IMR-90 (cell line): ENCODE measurements around the gene OR13J1. TPM values are rescaled to one million over a fixed set of nuclear protein-coding genes. Genes with fewer than 3 reads are reported as not detected.
A peak's percentile ranks its signal among the peaks of the same experiment; 100 is the strongest.

ENCODE experiments used
- ATAC-seq: fragments of 200-7000 bp; cut with Tn5 transposase; 2 replicates; pipeline ENCODE4 v1.9.1; 2020; ENCODE audit warnings: low read depth, mild to moderate bottlenecking, moderate library complexity
- BruUV-seq: library from RNA; stranded (reverse); fragments of 400-500 nt; replicated peaks from 2 replicates; lab custom pipeline; 2021; lab: Mats Ljungman, UMichigan
- CTCF ChIA-PET: fragments of 300-600 bp; formaldehyde crosslinking; extraction: SDS; loops from one replicate; lab custom pipeline; 2021; ENCODE audit warnings: antibody characterized with exemption; lab: Yijun Ruan, JAX
- POLR2A ChIA-PET: fragments of 300-600 bp; sonication (Branson Sonifier 250); formaldehyde crosslinking; loops from one replicate; lab custom pipeline; 2022; ENCODE audit warnings: antibody characterized with exemption; ENCODE audit not compliant: unreplicated experiment; lab: Charles Lee
- DNase-seq: peaks from one replicate; pipeline ENCODE4 v3.0.0; 2013
- H2AFZ ChIP-seq: replicated peaks from 2 replicates; pipeline ENCODE3; 2013; ENCODE audit warnings: low read length, mild to moderate bottlenecking; ENCODE audit not compliant: poor library complexity
- H2AK5ac ChIP-seq: 2 replicates; pipeline ENCODE4 v1.6.1; 2013; ENCODE audit warnings: low read depth, low read length, inconsistent platforms
- H2AK9ac ChIP-seq: replicated peaks from 2 replicates; pipeline ENCODE3; 2013; ENCODE audit warnings: mild to moderate bottlenecking, low read depth, low read length, moderate library complexity; ENCODE audit not compliant: poor library complexity
- H2BK120ac ChIP-seq: 2 replicates; pipeline ENCODE4 v1.6.1; 2013; ENCODE audit warnings: low read depth, low read length, inconsistent platforms
- H2BK15ac ChIP-seq: 3 replicates; pipeline ENCODE4 v1.6.1; 2013; ENCODE audit warnings: low read depth, low read length, inconsistent platforms
- H2BK20ac ChIP-seq: 2 replicates; pipeline ENCODE4 v1.6.1; 2013; ENCODE audit warnings: low read depth, mild to moderate bottlenecking, inconsistent platforms, low read length, moderate library complexity
- H2BK5ac ChIP-seq: 2 replicates; pipeline ENCODE4 v1.6.1; 2013; ENCODE audit warnings: mild to moderate bottlenecking, low read depth, low read length, inconsistent platforms; ENCODE audit not compliant: poor library complexity, severe bottlenecking
- H3K14ac ChIP-seq: replicated peaks from 2 replicates; pipeline ENCODE4 v1.6.1; 2013; ENCODE audit warnings: low read depth, low read length, inconsistent platforms
- H3K18ac ChIP-seq: 2 replicates; pipeline ENCODE4 v1.6.1; 2013; ENCODE audit warnings: low read depth, low read length, control low read depth
- H3K23ac ChIP-seq: 2 replicates; pipeline ENCODE4 v1.6.1; 2013; ENCODE audit warnings: low read depth, low read length, inconsistent platforms
- H3K27ac ChIP-seq: 2 replicates; pipeline ENCODE4 v1.5.1; 2013; ENCODE audit warnings: mild to moderate bottlenecking, control low read depth, low read length; ENCODE audit not compliant: insufficient read depth
- H3K27me3 ChIP-seq: 2 replicates; pipeline ENCODE4 v1.6.1; 2013; ENCODE audit warnings: low read length; ENCODE audit not compliant: control insufficient read depth, insufficient read depth
- H3K36me3 ChIP-seq: 2 replicates; pipeline ENCODE4 v1.6.1; 2013; ENCODE audit warnings: low read length, mixed read lengths; ENCODE audit not compliant: control insufficient read depth, insufficient read depth
- H3K4ac ChIP-seq: 2 replicates; pipeline ENCODE4 v1.6.1; 2013; ENCODE audit warnings: low read depth, low read length, inconsistent platforms
- H3K4me1 ChIP-seq: 2 replicates; pipeline ENCODE4 v1.6.1; 2013; ENCODE audit warnings: low read length, mixed read lengths; ENCODE audit not compliant: control insufficient read depth, insufficient read depth
- H3K4me2 ChIP-seq: 2 replicates; pipeline ENCODE4 v1.6.1; 2013; ENCODE audit warnings: low read depth, mild to moderate bottlenecking, control low read depth, low read length, moderate library complexity
- H3K4me3 ChIP-seq: 2 replicates; pipeline ENCODE4 v1.5.1; 2013; ENCODE audit warnings: low read depth, mild to moderate bottlenecking, control low read depth, low read length, moderate library complexity; ENCODE audit not compliant: insufficient read depth
- H3K56ac ChIP-seq: 2 replicates; pipeline ENCODE4 v1.6.1; 2013; ENCODE audit warnings: low read length, inconsistent platforms; ENCODE audit not compliant: insufficient read depth; ENCODE audit errors: extremely low read depth
- H3K79me1 ChIP-seq, 2 experiments: 2 replicates each; pipeline ENCODE4 v1.6.1; 2013; ENCODE audit warnings: low read length in 2 of 2, inconsistent platforms in 1 of 2, low read depth in 1 of 2
- H3K9ac ChIP-seq: 2 replicates; pipeline ENCODE4 v1.6.1; 2013; ENCODE audit warnings: low read depth, low read length, control low read depth
- H3K9me1 ChIP-seq: 2 replicates; pipeline ENCODE4 v1.6.1; 2013; ENCODE audit warnings: low read length, inconsistent platforms; ENCODE audit not compliant: insufficient read depth
- H3K9me3 ChIP-seq: 2 replicates; pipeline ENCODE4 v1.6.1; 2013; ENCODE audit warnings: low read length; ENCODE audit not compliant: control insufficient read depth, insufficient read depth
- H4K20me1 ChIP-seq: 2 replicates; pipeline ENCODE4 v1.6.1; 2013; ENCODE audit warnings: low read length, inconsistent platforms; ENCODE audit not compliant: insufficient read depth
- H4K5ac ChIP-seq: 2 replicates; pipeline ENCODE4 v1.6.1; 2013; ENCODE audit warnings: mild to moderate bottlenecking, low read depth, low read length, control low read depth
- H4K8ac ChIP-seq, 2 experiments: 2 replicates each; pipeline ENCODE4 v1.6.1; 2013; ENCODE audit warnings: low read depth in 2 of 2, low read length in 2 of 2, control low read depth in 1 of 2, inconsistent platforms in 1 of 2
- H4K91ac ChIP-seq: 2 replicates; pipeline ENCODE4 v1.6.1; 2013; ENCODE audit warnings: low read depth, low read length, inconsistent platforms; ENCODE audit not compliant: insufficient read depth
- BHLHE40 ChIP-seq: fragments of 150-350 bp; IDR thresholded peaks from 2 replicates; pipeline ENCODE4 v1.6.1; 2016; ENCODE audit warnings: mild to moderate bottlenecking, low read depth, low read length
- CEBPB ChIP-seq: IDR thresholded peaks from 2 replicates; pipeline ENCODE4 v1.6.1; 2012; ENCODE audit warnings: low read depth, low read length, improper control_type of control experiment
- CHD1 ChIP-seq: IDR thresholded peaks from 2 replicates; pipeline ENCODE4 v1.6.1; 2012; ENCODE audit warnings: low read depth, low read length, improper control_type of control experiment
- FOS ChIP-seq: fragments of 150-350 bp; IDR thresholded peaks from 2 replicates; pipeline ENCODE4 v1.6.1; 2016; ENCODE audit warnings: low read depth, low read length
- MAZ ChIP-seq: IDR thresholded peaks from 2 replicates; pipeline ENCODE4 v1.6.1; 2012; ENCODE audit warnings: low read depth, mild to moderate bottlenecking, low read length, improper control_type of control experiment, moderate library complexity, borderline replicate concordance
- MXI1 ChIP-seq: IDR thresholded peaks from 2 replicates; pipeline ENCODE4 v1.6.1; 2012; ENCODE audit warnings: low read depth, mild to moderate bottlenecking, low read length, moderate library complexity, borderline replicate concordance
- POLR2A ChIP-seq: IDR thresholded peaks from 2 replicates; pipeline ENCODE4 v1.6.1; 2012; ENCODE audit warnings: mild to moderate bottlenecking, low read depth, low read length
- RAD21 ChIP-seq: IDR thresholded peaks from 2 replicates; pipeline ENCODE4 v1.6.1; 2012; ENCODE audit warnings: low read length, improper control_type of control experiment
- RCOR1 ChIP-seq: IDR thresholded peaks from 2 replicates; pipeline ENCODE4 v1.6.1; 2012; ENCODE audit warnings: mild to moderate bottlenecking, low read length, improper control_type of control experiment; ENCODE audit not compliant: insufficient replicate concordance
- SMC3 ChIP-seq: fragments of 150-350 bp; IDR thresholded peaks from 2 replicates; pipeline ENCODE4 v1.6.1; 2016; ENCODE audit warnings: low read depth, mild to moderate bottlenecking, antibody characterized with exemption, low read length, moderate library complexity
- WGBS, 2 experiments: methylation state at CpG; one replicate each; pipeline versions ENCODE4 v1.1.5 to v1.1.7; 2013; ENCODE audit warnings: missing lambda C conversion rate in 2 of 2; ENCODE audit not compliant: insufficient read length in 1 of 2; ENCODE audit errors: extremely low coverage in 2 of 2; 5-methylcytosine and 5-hydroxymethylcytosine counted together
- dilution Hi-C: fragments of 300-500 bp; cut with HindIII; formaldehyde crosslinking; loops from one replicate; pipeline ENCODE4 v1.14.3; 2018; ENCODE audit warnings: low sequenced_read_pairs; ENCODE audit not compliant: unreplicated experiment
- in situ Hi-C: fragments of 300-500 bp; cut with MboI; formaldehyde crosslinking; loops from 3 replicates; pipeline ENCODE4 v1.14.3; 2019; ENCODE audit warnings: low sequenced_read_pairs, inconsistent platforms, mixed read lengths
- intact Hi-C: fragments of 100-400 bp; cut with micrococcal nuclease; formaldehyde crosslinking; loops from 2 replicates; pipeline ENCODE4 v1.10.0; 2022
- polyA plus RNA-seq, 3 experiments: library from polyadenylated mRNA; depleted of rRNA; stranded (reverse); fragments of >200 nt; gene quantifications; 2 replicates each; pipeline ENCODE4 v1.2.3, GENCODE V29; 2012; ENCODE audit warnings: low replicate concordance in 1 of 3
- total RNA-seq: library from RNA; depleted of rRNA; stranded (reverse); fragments of >200 nt; gene quantifications from 2 replicates; pipeline ENCODE4 v1.2.3, GENCODE V29; 2012
- TF ChIP-seq, protein P1 (sequence below): fragments of 150-350 bp; IDR thresholded peaks from 2 replicates; pipeline ENCODE4 v1.6.1; 2017; ENCODE audit warnings: mild to moderate bottlenecking, antibody characterized with exemption, low read length, low read depth

OR13J1 gene
- total and polyA plus RNA-seq, 2 of the 4 experiments (the other 2 are of a cell fraction): not detected

- CTCF ChIA-PET: interaction anchor here (0.7 to 4.1 kb wide), 6 partner anchors 17 to 195 kb away, joined by 3 to 21 read pairs (median 4); no protein-coding TSS in a partner anchor
- H4K8ac ChIP-seq: peak overlapping the region; percentile 96 to 97
- ATAC-seq: peak; percentile 21
- H3K18ac ChIP-seq: peak overlapping the region; percentile 94
- peaks cover 26% of the 10 kb centered on the region for H3K9me1 ChIP-seq
- H4K5ac ChIP-seq: peak overlapping the region; percentile 95
- peak overlapping the region; percentile 99 for H2AK5ac ChIP-seq
- H3K23ac ChIP-seq: peak overlapping the region; percentile 99
- peaks cover 46% of the 10 kb centered on the region for H3K4me1 ChIP-seq
- H3K9me3 ChIP-seq: no peaks in the 10 kb centered on the region
- POLR2A ChIA-PET: interaction anchor here (0.8 to 1.3 kb wide), 3 partner anchors 17 to 52 kb away, joined by 3 to 8 read pairs (median 4); no protein-coding TSS in a partner anchor
- peak overlapping the region; percentile 91 for H3K56ac ChIP-seq
- intact Hi-C loops (no loop called here), dilution Hi-C loops (no loop called here), in situ Hi-C loops (no loop called here)
- peak overlapping the region; percentile 79; the same call in 2 of the 3 replicates for H2BK15ac ChIP-seq
- TF ChIP-seq BHLHE40: no peak
- TF ChIP-seq RAD21: no peak
- TF ChIP-seq, protein P1, sequence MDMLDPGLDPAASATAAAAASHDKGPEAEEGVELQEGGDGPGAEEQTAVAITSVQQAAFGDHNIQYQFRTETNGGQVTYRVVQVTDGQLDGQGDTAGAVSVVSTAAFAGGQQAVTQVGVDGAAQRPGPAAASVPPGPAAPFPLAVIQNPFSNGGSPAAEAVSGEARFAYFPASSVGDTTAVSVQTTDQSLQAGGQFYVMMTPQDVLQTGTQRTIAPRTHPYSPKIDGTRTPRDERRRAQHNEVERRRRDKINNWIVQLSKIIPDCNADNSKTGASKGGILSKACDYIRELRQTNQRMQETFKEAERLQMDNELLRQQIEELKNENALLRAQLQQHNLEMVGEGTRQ: no peak
- peak; percentile 75; the same call in 1 of the 2 replicates for TF ChIP-seq MAZ
- TF ChIP-seq CEBPB: peak; percentile 88
- no peak for TF ChIP-seq FOS
- TF ChIP-seq CHD1: no peak
- TF ChIP-seq POLR2A: no peak
- TF ChIP-seq RCOR1: no peak
- 0 out of 2 replicates have a peak, but pooled peaks have one; percentile 4 for TF ChIP-seq MXI1
- TF ChIP-seq SMC3: no peak
- peak overlapping the region; percentile 98 for H2BK20ac ChIP-seq
- peak overlapping the region; percentile 56 for H3K9ac ChIP-seq
- peak overlapping the region; percentile 95 for H2AK9ac ChIP-seq
- H3K14ac ChIP-seq: peak overlapping the region; percentile 99
- peak overlapping the region; percentile 85 for H2AFZ ChIP-seq
- peaks cover 0 to 36% of the 10 kb centered on the region in 2 experiments; a peak in 2 of 4 replicates for H3K79me1 ChIP-seq
- no peaks in the 10 kb centered on the region for H3K27me3 ChIP-seq
- H4K20me1 ChIP-seq: no peaks in the 10 kb centered on the region
- H3K4me3 ChIP-seq: no peak overlapping the region
- H2BK120ac ChIP-seq: peak overlapping the region; percentile 99
- peak overlapping the region; percentile 98 for H2BK5ac ChIP-seq
- peak overlapping the region; percentile 30 for H3K4me2 ChIP-seq
- no peaks in the 10 kb centered on the region for H3K36me3 ChIP-seq
- peak overlapping the region; percentile 99 for H4K91ac ChIP-seq
- peak overlapping the region; percentile 93 for H3K27ac ChIP-seq
- BruUV-seq: no TSS peak
- peak; percentile 75 for DNase-seq
- peak overlapping the region; percentile 100 for H3K4ac ChIP-seq
- WGBS, 2 experiments: 29% methylated on average over 4 of the region's 14 CpGs; no CpG with 5 or more reads in 1 of the 2 experiments
Measured at GRCh38 chr9:35906923-35907699, 36.9 kb upstream of the OR13J1 start.
